MM.1S (cell line): Measurements from ENCODE around the gene GPR89A.

Experiments used
- CTCF ChIP-seq: fragments of 300-600 bp; sonication (generic); IDR thresholded peaks from 2 replicates; pipeline ENCODE4 v1.5.1; 2016; ENCODE audit warnings: antibody characterized with exemption, low read length, mixed read lengths
- EZH2 ChIP-seq: fragments of 300-600 bp; sonication (generic); optimal IDR thresholded peaks from 2 replicates; pipeline ENCODE3; 2017; ENCODE audit warnings: low read depth, mild to moderate bottlenecking, antibody characterized with exemption, low read length, mixed read lengths

DNA sequence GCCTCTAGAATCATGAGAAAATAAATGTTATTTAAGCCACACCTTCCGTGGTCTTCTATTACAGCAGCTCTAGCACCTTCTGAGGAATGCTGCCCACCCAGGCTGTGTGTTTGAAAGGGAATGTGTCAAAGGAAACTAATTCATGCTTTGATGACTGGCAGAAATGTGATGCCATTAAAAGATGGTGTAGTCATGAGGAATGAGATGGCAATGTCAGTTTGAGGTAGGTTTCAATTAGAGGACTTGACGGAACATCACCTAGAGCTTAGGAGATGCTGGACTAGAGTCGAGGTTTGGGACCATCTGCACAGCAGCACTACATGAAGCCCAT lies 88.8 kb downstream of the GPR89A start:
- TF ChIP-seq EZH2 = no peak
- no peak for TF ChIP-seq CTCF
